Endothelial cell of umbilical vein (primary cell): ENCODE data around the gene CAV1.

Source experiments
- CTCF ChIP-seq, 2 donors: IDR thresholded peaks; 1 replicate in 1 of 2; 2 replicates in 1 of 2; pipeline ENCODE4 v1.5.1; 2011; ENCODE audit warnings: low read length in 2 of 2, mild to moderate bottlenecking in 2 of 2, moderate library complexity in 2 of 2, control low read depth in 1 of 2, inconsistent platforms in 1 of 2, low read depth in 1 of 2; ENCODE audit not compliant: insufficient read depth in 1 of 2; ENCODE audit errors: extremely low read depth in 1 of 2
- FOS ChIP-seq: IDR thresholded peaks from 2 replicates; pipeline ENCODE4 v1.6.1; 2011; ENCODE audit warnings: mild to moderate bottlenecking, low read length, moderate library complexity, borderline replicate concordance; ENCODE audit not compliant: insufficient read depth

GRCh38 chr7:116497708-116498107, 27.1 kb upstream of the CAV1 start:
- no peak for TF ChIP-seq FOS
- TF ChIP-seq CTCF (IDR thresholded peaks at IDR 0.05; ENCODE audit: extremely low read depth in 1 of 2, insufficient read depth in 1 of 2, low read depth in 1 of 2, low read length in 2 of 2) = no peak
